MM.1S (cell line): ENCODE measurements around the gene KLHL14.

ENCODE experiments used
- DNase-seq: peaks from one replicate; pipeline ENCODE4 v3.0.0-alpha.2; 2015
- H2AFZ ChIP-seq: fragments of 300-600 bp; sonication (generic); 2 replicates; pipeline ENCODE4 v1.6.0; 2016; ENCODE audit warnings: antibody characterized with exemption, low read length
- H3F3A ChIP-seq: fragments of 300-600 bp; sonication (generic); 2 replicates; pipeline ENCODE4 v1.6.1; 2016; ENCODE audit warnings: mild to moderate bottlenecking, antibody characterized with exemption, low read length, moderate library complexity, mixed read lengths; ENCODE audit not compliant: insufficient read depth
- H3K27ac ChIP-seq: fragments of 300-600 bp; sonication (generic); 2 replicates; pipeline ENCODE4 v1.5.1; 2016; ENCODE audit warnings: mild to moderate bottlenecking, low read length
- H3K27me3 ChIP-seq: fragments of 300-600 bp; sonication (generic); replicated peaks from 2 replicates; pipeline ENCODE4 v1.6.0; 2016; ENCODE audit warnings: low read length; ENCODE audit not compliant: insufficient read depth
- H3K36me3 ChIP-seq: fragments of 300-600 bp; sonication (generic); replicated peaks from 2 replicates; pipeline ENCODE4 v1.6.1; 2016; ENCODE audit warnings: mild to moderate bottlenecking, low read length, mixed read lengths; ENCODE audit not compliant: insufficient read depth
- H3K4me1 ChIP-seq: fragments of 300-600 bp; sonication (generic); 2 replicates; pipeline ENCODE4 v1.6.1; 2016; ENCODE audit warnings: low read length, mixed read lengths
- H3K4me2 ChIP-seq: fragments of 300-600 bp; sonication (generic); 2 replicates; pipeline ENCODE4 v1.6.0; 2016; ENCODE audit warnings: low read depth, low read length
- H3K4me3 ChIP-seq: fragments of 300-600 bp; sonication (generic); 2 replicates; pipeline ENCODE4 v1.5.1; 2016; ENCODE audit warnings: low read length, mixed read lengths
- H3K79me2 ChIP-seq: fragments of 300-600 bp; sonication (generic); 2 replicates; pipeline ENCODE4 v1.6.1; 2016; ENCODE audit warnings: mixed run types, low read length, mixed read lengths
- H3K9ac ChIP-seq: fragments of 300-600 bp; sonication (generic); 2 replicates; pipeline ENCODE4 v1.6.1; 2016; ENCODE audit warnings: low read length, mixed read lengths
- H3K9me2 ChIP-seq: fragments of 300-600 bp; sonication (generic); replicated peaks from 2 replicates; pipeline ENCODE4 v1.6.1; 2016; ENCODE audit warnings: mild to moderate bottlenecking, low read length, mixed read lengths; ENCODE audit not compliant: insufficient read depth
- H3K9me3 ChIP-seq: fragments of 300-600 bp; sonication (generic); replicated peaks from 2 replicates; pipeline ENCODE4 v1.6.1; 2016; ENCODE audit warnings: mild to moderate bottlenecking, low read length, mixed read lengths; ENCODE audit not compliant: insufficient read depth
- H4K20me1 ChIP-seq: fragments of 300-600 bp; sonication (generic); 2 replicates; pipeline ENCODE4 v1.6.1; 2016; ENCODE audit warnings: mild to moderate bottlenecking, low read length, moderate library complexity, mixed read lengths; ENCODE audit not compliant: insufficient read depth
- EZH2 ChIP-seq: fragments of 300-600 bp; sonication (generic); optimal IDR thresholded peaks from 2 replicates; pipeline ENCODE3; 2017; ENCODE audit warnings: low read depth, mild to moderate bottlenecking, antibody characterized with exemption, low read length, mixed read lengths
- EZH2phosphoT487 ChIP-seq: fragments of 300-600 bp; sonication (generic); IDR thresholded peaks from 2 replicates; pipeline ENCODE4 v1.6.1; 2018; ENCODE audit warnings: antibody characterized with exemption, low read length
- TF ChIP-seq, protein P1 (sequence below): fragments of 300-600 bp; sonication (generic); IDR thresholded peaks from 2 replicates; pipeline ENCODE4 v1.5.1; 2016; ENCODE audit warnings: antibody characterized with exemption, low read length, mixed read lengths

The KLHL14 gene

DNA sequence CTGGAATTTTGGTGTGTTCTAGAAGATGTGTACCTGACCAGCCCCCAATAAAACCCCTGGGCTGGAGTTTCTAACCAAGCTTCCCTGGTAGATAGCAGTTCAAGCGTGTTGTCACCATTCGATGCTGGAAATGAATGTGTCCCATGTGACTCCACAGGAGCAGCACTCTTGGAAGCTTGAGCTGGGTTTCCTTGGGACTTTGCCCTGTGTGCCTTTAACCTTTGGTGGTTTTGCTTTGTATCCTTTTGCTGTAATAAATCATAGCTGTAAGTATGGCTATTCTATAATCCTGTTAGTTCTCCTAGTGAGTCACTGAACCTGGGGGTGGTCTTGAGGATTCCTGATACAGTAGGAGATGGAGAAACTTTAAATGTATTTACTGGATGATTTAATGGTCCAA is 65.2 kb downstream of the KLHL14 start:
- Histone ChIP-seq H3K9me2 (no peaks in the 10 kb centered on the region), H2AFZ (no peak overlapping the region), H3K4me1 (no peaks in the 10 kb centered on the region), H4K20me1 (no peaks in the 10 kb centered on the region), H3K27ac (no peak overlapping the region), H3K9ac (no peak overlapping the region), H3K27me3 (no peaks in the 10 kb centered on the region), H3K4me2 (no peak overlapping the region), H3K36me3 (no peaks in the 10 kb centered on the region), H3F3A (no peaks in the 10 kb centered on the region), H3K9me3 (no peaks in the 10 kb centered on the region), H3K4me3 (no peak overlapping the region), H3K79me2 (no peaks in the 10 kb centered on the region)
- no peak for DNase-seq
- TF ChIP-seq, protein P1, sequence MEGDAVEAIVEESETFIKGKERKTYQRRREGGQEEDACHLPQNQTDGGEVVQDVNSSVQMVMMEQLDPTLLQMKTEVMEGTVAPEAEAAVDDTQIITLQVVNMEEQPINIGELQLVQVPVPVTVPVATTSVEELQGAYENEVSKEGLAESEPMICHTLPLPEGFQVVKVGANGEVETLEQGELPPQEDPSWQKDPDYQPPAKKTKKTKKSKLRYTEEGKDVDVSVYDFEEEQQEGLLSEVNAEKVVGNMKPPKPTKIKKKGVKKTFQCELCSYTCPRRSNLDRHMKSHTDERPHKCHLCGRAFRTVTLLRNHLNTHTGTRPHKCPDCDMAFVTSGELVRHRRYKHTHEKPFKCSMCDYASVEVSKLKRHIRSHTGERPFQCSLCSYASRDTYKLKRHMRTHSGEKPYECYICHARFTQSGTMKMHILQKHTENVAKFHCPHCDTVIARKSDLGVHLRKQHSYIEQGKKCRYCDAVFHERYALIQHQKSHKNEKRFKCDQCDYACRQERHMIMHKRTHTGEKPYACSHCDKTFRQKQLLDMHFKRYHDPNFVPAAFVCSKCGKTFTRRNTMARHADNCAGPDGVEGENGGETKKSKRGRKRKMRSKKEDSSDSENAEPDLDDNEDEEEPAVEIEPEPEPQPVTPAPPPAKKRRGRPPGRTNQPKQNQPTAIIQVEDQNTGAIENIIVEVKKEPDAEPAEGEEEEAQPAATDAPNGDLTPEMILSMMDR = no peak
- TF ChIP-seq EZH2phosphoT487 (no peak), EZH2 (no peak)

DNA sequence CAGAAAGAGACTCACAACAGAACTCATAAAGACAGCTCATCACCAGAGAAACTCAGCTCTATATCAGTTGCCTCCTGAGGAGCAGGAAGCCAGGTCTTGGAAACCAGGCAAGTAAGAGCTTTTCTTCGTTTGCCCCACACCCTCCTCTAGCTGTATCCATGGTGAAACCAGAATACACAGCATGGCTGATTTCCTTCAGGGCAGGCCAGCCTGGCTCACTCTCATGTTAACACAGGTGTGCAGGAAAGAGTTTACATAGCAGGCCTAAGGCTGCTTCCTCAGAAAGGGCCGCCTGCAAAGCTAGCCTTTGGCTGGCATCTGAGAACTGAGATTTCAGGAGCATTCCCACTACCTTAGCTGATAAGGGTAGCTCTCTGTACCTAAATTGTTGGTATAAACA is 65.7 kb downstream of the KLHL14 start:
- Histone ChIP-seq H3K27me3 (no peaks in the 10 kb centered on the region), H3K4me3 (no peak overlapping the region), H4K20me1 (no peaks in the 10 kb centered on the region), H2AFZ (no peak overlapping the region), H3F3A (no peaks in the 10 kb centered on the region), H3K4me1 (no peaks in the 10 kb centered on the region), H3K27ac (no peak overlapping the region), H3K79me2 (no peaks in the 10 kb centered on the region), H3K9me2 (no peaks in the 10 kb centered on the region), H3K36me3 (no peaks in the 10 kb centered on the region), H3K9me3 (no peaks in the 10 kb centered on the region), H3K9ac (no peak overlapping the region), H3K4me2 (no peak overlapping the region)
- TF ChIP-seq EZH2 (no peak), EZH2phosphoT487 (no peak)
- TF ChIP-seq, protein P1 = no peak
- DNase-seq = no peak

DNA sequence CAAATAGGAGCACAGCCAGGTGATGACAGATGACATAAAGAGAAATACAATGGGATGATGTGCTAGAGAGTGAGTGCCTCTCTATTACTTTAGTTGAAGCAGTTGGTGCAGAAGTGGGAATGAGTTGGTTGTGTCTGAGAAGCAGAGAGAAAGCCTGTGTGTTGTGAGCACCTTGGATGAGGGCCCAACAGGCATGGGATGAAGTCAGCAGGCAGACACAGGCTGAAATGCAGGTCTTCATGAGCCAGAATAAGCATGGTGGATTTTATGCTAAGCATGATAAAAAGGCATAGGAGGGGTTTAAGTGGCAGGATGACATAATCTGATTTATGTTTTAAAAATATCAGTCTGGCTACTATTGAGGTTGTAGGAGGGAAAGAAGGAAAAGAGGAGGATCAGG is 71.5 kb downstream of the KLHL14 start:
- H3K27me3 ChIP-seq = no peaks in the 10 kb centered on the region
- H3K9me3 ChIP-seq = no peaks in the 10 kb centered on the region
- DNase-seq = no peak
- H3K27ac ChIP-seq = no peak overlapping the region
- H3K4me2 ChIP-seq = no peak overlapping the region
- H4K20me1 ChIP-seq = no peaks in the 10 kb centered on the region
- no peak overlapping the region for H3K4me3 ChIP-seq
- H3K9me2 ChIP-seq = no peaks in the 10 kb centered on the region
- H3K36me3 ChIP-seq = no peaks in the 10 kb centered on the region
- TF ChIP-seq EZH2 = no peak
- TF ChIP-seq, protein P1 = no peak
- no peak for TF ChIP-seq EZH2phosphoT487
- H3K4me1 ChIP-seq = no peaks in the 10 kb centered on the region
- H3F3A ChIP-seq = no peaks in the 10 kb centered on the region
- no peaks in the 10 kb centered on the region for H3K79me2 ChIP-seq
- no peak overlapping the region for H3K9ac ChIP-seq
- H2AFZ ChIP-seq = no peak overlapping the region
